Mucosa of descending colon (tissue), 3 donors: Measurements from ENCODE around the gene ADPRHL1. TPM values are rescaled to one million over a fixed set of nuclear protein-coding genes. Genes with fewer than 3 reads are reported as not detected.

Source experiments
- ATAC-seq: fragments of 200-7000 bp; cut with Tn5 transposase; one replicate; pipeline ENCODE4 v1.9.1; 2020; ENCODE audit warnings: mild to moderate bottlenecking, moderate library complexity
- DNase-seq, 3 donors: peaks; one replicate each; pipeline ENCODE4 v3.0.0-alpha.2; 2020
- H3K36me3 ChIP-seq: fragments of 200-600 bp; one replicate; pipeline ENCODE4 v1.8.0; 2021; ENCODE audit warnings: low read depth, mild to moderate bottlenecking
- H3K4me1 ChIP-seq: fragments of 200-600 bp; one replicate; pipeline ENCODE4 v1.8.0; 2021; ENCODE audit warnings: low read depth, mild to moderate bottlenecking
- H3K4me3 ChIP-seq: fragments of 200-600 bp; one replicate; pipeline ENCODE4 v1.8.0; 2021; ENCODE audit warnings: mild to moderate bottlenecking
- H3K9me3 ChIP-seq: fragments of 200-600 bp; one replicate; pipeline ENCODE4 v1.8.0; 2021; ENCODE audit warnings: mild to moderate bottlenecking
- intact Hi-C, 2 donors: fragments of 100-400 bp; cut with DNase I in 1 of 2; cut with micrococcal nuclease in 1 of 2; formaldehyde crosslinking; loops; one replicate each; pipeline versions ENCODE4 v1.11.0 to v1.11.1; 2022; cut with DNase I, micrococcal nuclease
- total RNA-seq, 3 donors: library from RNA; stranded (reverse); fragmentation: NEBNext Ultra II Directional in 2 of 3; extraction: Animal tissue kit (Norgen Biotek cat#: 25700) in 2 of 3; gene quantifications; one replicate each; pipeline versions ENCODE4 v1.2.1 to v1.2.4, GENCODE V29; 2021 to 2023
- TF ChIP-seq, protein P1 (sequence below): fragments of 200-600 bp; IDR thresholded peaks from one replicate; pipeline ENCODE4 v1.8.0; 2022; ENCODE audit warnings: antibody characterized with exemption, mild to moderate bottlenecking
- donor health status: DM: no; HTN: no; CAD: no; lungs with moderate emphysema.
- donor health status: DM: no; HTN: no; CAD: no.
- donor health status: DM: no; HTN: yes; CAD: no.

ADPRHL1 gene
- total RNA-seq, 3 donors from 2014 or later, result 5.1 to 9.2 (median 7.1) TPM

DNA sequence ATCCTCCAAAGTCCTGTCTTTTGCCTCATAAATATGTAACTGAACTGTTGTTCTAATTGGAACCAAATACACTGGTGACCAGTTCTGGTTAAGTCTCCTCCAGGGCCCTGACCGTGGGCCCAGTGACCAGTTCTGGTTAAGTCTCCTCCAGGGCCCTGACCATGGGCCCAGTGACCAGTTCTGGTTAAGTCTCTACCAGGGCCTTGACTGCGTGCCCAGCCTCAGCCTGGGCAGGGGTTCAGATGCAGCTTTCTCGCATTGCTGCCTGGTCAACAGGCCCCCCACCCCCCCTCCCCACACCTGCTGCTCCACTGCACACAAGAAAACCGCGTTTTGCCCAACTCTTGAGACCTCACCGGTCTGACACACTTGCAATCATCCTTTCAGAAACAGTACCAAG lies 85.5 kb downstream of the ADPRHL1 start:
- Histone ChIP-seq H3K9me3 (no peaks in the 10 kb centered on the region), H3K4me1 (peaks cover 3% of the 10 kb centered on the region), H3K36me3 (no peaks in the 10 kb centered on the region), H3K4me3 (no peak overlapping the region)
- intact Hi-C loops, result no loop called here
- no peak for ATAC-seq
- TF ChIP-seq, protein P1, sequence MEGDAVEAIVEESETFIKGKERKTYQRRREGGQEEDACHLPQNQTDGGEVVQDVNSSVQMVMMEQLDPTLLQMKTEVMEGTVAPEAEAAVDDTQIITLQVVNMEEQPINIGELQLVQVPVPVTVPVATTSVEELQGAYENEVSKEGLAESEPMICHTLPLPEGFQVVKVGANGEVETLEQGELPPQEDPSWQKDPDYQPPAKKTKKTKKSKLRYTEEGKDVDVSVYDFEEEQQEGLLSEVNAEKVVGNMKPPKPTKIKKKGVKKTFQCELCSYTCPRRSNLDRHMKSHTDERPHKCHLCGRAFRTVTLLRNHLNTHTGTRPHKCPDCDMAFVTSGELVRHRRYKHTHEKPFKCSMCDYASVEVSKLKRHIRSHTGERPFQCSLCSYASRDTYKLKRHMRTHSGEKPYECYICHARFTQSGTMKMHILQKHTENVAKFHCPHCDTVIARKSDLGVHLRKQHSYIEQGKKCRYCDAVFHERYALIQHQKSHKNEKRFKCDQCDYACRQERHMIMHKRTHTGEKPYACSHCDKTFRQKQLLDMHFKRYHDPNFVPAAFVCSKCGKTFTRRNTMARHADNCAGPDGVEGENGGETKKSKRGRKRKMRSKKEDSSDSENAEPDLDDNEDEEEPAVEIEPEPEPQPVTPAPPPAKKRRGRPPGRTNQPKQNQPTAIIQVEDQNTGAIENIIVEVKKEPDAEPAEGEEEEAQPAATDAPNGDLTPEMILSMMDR, result no peak
- no peak for DNase-seq

DNA sequence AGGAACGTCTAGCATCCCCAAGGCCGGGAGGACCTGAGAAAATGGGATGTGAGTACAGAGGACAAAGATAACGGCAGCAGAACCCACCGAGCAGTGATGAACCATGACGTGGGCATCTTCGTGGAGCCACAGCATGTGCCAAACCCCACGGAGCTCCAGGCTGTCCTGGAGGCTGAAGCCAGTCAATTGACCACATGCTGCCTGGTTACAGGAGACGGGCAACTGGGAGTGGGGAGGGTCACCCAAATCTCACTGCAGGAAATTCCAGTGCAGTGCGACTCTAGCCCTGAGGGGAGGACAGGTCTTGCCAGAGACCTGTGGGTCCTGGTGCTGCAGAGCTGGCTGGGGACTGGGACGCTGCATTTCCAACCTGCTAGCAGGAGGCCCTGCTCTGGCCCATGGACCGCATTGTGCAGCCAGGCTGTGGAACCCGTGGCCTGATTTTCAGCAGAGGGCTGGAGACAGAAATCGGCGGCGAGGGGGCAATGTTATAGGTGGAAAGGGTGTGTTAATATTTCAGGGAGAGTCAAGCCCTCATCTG lies 86.2 kb downstream of the ADPRHL1 start:
- no peak for ATAC-seq
- peaks cover 7% of the 10 kb centered on the region for H3K4me1 ChIP-seq
- no peaks in the 10 kb centered on the region for H3K36me3 ChIP-seq
- TF ChIP-seq, protein P1, result no peak
- intact Hi-C loops, result no loop called here
- H3K4me3 ChIP-seq, result no peak overlapping the region
- no peaks in the 10 kb centered on the region for H3K9me3 ChIP-seq
- no peak for DNase-seq

DNA sequence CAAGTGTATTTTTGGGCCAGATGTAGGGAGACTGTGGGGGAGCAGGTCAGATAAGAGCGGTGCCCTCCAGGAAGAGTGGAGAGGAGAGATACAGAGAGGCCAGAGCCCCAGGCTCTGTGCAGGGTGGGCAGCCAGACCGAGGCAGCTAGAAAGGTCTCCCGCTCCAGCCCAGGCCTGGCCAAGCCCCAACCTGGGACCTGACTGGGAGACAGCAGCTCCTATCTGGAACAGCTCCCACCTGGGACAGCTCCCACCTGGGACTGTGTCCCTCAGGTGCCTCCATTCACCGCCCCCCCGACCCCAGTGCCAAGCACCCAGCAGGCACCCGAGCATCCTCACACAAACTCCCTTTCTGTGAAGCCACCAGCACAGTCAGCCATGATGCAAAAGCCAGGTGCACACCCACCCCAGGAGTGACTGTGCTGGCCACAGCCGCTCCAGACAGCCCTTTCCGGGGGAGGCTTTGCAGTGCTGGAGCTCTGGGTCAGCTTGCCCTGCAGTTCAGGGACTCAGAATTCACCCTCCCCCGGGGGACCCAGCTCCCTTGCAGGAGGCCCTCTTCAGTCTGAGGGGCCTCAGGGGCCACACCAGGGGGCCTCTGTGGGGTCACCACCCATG lies 87.2 kb downstream of the ADPRHL1 start:
- DNase-seq (no peak), ATAC-seq (no peak)
- Histone ChIP-seq H3K9me3 (no peaks in the 10 kb centered on the region), H3K4me3 (no peak overlapping the region), H3K4me1 (peaks cover 8% of the 10 kb centered on the region), H3K36me3 (no peaks in the 10 kb centered on the region)
- TF ChIP-seq, protein P1, result no peak
- intact Hi-C loops, result no loop called here

DNA sequence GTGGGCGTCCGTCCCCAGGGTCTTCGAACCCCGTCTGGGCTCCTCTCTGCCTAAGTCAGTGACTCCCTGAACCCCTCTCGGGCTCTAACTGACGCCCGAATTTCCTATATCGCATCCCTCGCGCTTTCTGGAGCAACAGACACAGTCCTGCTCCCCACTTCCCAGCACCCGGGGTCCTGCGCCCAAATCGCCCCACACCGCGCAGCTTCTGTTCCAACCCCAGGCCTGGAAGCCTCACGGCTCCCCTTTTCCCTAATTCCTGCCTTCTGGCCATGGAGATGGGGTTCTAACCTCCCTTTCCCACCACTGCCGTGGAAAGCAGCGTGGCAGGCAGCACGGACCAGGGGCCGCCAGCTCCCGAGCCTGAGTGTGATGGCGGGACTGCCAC lies 87.7 kb downstream of the ADPRHL1 start:
- TF ChIP-seq, protein P1, result no peak
- no peak for DNase-seq

DNA sequence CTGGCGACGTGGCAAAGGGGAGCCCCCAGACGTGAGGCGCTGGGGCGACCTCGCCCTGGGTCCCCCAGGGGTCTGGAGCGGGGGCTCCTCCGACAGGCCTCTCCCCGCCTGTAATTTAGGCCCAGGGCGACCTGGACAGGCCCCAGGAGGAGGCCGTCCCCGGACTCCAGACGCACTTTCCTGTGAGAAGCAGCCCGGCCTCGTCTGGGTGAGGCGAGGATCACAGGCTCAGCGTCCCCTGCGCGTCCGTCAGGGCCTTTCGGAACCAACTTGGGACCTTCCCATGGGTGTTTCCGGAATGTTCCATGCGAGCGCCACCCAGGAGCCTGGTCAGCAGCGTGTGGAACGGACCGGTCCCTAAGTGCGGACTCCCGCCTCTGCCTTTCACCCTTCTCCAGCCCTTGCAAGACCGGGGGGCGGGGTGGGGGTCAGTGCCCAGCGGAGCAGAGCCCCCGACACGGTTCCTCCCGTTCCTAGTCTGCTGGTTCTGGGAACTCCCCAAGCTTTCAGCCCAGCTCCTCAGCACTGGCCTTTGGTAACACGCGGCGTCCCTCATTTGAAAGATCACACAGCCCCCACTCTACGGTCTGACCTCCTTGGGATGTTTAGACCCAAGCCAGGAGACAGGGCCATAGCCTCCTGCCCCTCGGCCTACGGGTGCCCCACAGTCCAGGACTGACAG lies 88.2 kb downstream of the ADPRHL1 start:
- intact Hi-C loops, result no loop called here
- Histone ChIP-seq H3K4me3 (no peak overlapping the region), H3K9me3 (no peaks in the 10 kb centered on the region), H3K4me1 (peaks cover 8% of the 10 kb centered on the region), H3K36me3 (no peaks in the 10 kb centered on the region)
- DNase-seq, result peak in 2 of 3 donors; percentile 38 to 63
- TF ChIP-seq, protein P1, result no peak
- ATAC-seq, result no peak

More for the DNA sequence above, 87.7 kb downstream of the ADPRHL1 start:
- intact Hi-C loops, result no loop called here
- H3K4me3 ChIP-seq, result no peak overlapping the region
- no peak for ATAC-seq
- peaks cover 8% of the 10 kb centered on the region for H3K4me1 ChIP-seq
- no peaks in the 10 kb centered on the region for H3K9me3 ChIP-seq
- H3K36me3 ChIP-seq, result no peaks in the 10 kb centered on the region
